B cell (primary cell): ENCODE measurements around the gene TMIGD2. TPM values are rescaled to one million over a fixed set of nuclear protein-coding genes. Genes with fewer than 3 reads are reported as not detected.

Experiments used
- ATAC-seq: fragments of 200-7000 bp; cut with Tn5 transposase; one replicate; pipeline ENCODE4 v1.10.0; 2021; ENCODE audit warnings: low read depth, mild to moderate bottlenecking, moderate number of reproducible peaks, moderate library complexity
- CTCF ChIA-PET: fragments of 350-600 bp; sonication (Branson Sonifier 250); formaldehyde crosslinking; loops from one replicate; lab custom pipeline; 2021; ENCODE audit warnings: antibody characterized with exemption, inconsistent platforms; lab: Charles Lee
- POLR2A ChIA-PET: fragments of 350-600 bp; sonication (Branson Sonifier 250); formaldehyde crosslinking; loops from one replicate; lab custom pipeline; 2021; ENCODE audit warnings: antibody characterized with exemption; lab: Charles Lee
- DNase-seq: peaks from one replicate; pipeline ENCODE4 v3.0.0; 2013
- H2AFZ ChIP-seq: 2 replicates; pipeline ENCODE4 v1.6.1; 2012; ENCODE audit warnings: mild to moderate bottlenecking, low read depth, low read length; ENCODE audit not compliant: insufficient read depth, poor library complexity, severe bottlenecking
- H3K27ac ChIP-seq, 2 donors: 1 replicate in 1 of 2; 2 replicates in 1 of 2; pipeline ENCODE4 v1.5.1; 2012 to 2013; ENCODE audit warnings: low read length in 2 of 2, mild to moderate bottlenecking in 2 of 2, moderate library complexity in 1 of 2
- H3K27me3 ChIP-seq, 4 experiments: fragments of 200-600 bp in 1 of 4; sonication (generic) in 1 of 4; replicated peaks in 1 of 4; 1 replicate in 2 of 4; 2 replicates in 2 of 4; pipeline versions ENCODE4 v1.6.1 to v1.7.0; 2013 to 2016; ENCODE audit warnings: low read length in 3 of 4, mild to moderate bottlenecking in 2 of 4, mixed read lengths in 1 of 4, moderate library complexity in 1 of 4; ENCODE audit not compliant: insufficient read depth in 4 of 4, control insufficient read depth in 3 of 4; ENCODE audit errors: control extremely low read depth in 1 of 4
- H3K36me3 ChIP-seq, 2 experiments: replicated peaks in 1 of 2; 1 replicate in 1 of 2; 2 replicates in 1 of 2; pipeline versions ENCODE4 v1.6.1 to v1.7.1; 2013; ENCODE audit warnings: low read length in 1 of 2; ENCODE audit not compliant: insufficient read depth in 2 of 2, control insufficient read depth in 1 of 2; ENCODE audit errors: control extremely low read depth in 1 of 2, extremely low read depth in 1 of 2
- H3K4me1 ChIP-seq, 2 donors: fragments of 200-600 bp in 1 of 2; sonication (generic) in 1 of 2; 1 replicate in 1 of 2; 2 replicates in 1 of 2; pipeline versions ENCODE4 v1.5.1 to v1.6.1; 2013 to 2017; ENCODE audit warnings: low read length in 2 of 2; ENCODE audit not compliant: control insufficient read depth in 2 of 2, insufficient read depth in 2 of 2
- H3K4me2 ChIP-seq: replicated peaks from 2 replicates; pipeline ENCODE3; 2012; ENCODE audit warnings: mild to moderate bottlenecking, low read depth, low read length; ENCODE audit not compliant: poor library complexity, severe bottlenecking
- H3K4me3 ChIP-seq, 5 experiments: fragments of 200-600 bp in 1 of 5; sonication (generic) in 1 of 5; 1 replicate in 3 of 5; 2 replicates in 2 of 5; pipeline versions ENCODE4 v1.5.1 to v1.7.0; 2011 to 2016; ENCODE audit warnings: low read length in 4 of 5, mild to moderate bottlenecking in 4 of 5, low read depth in 2 of 5, control low read depth in 1 of 5, moderate library complexity in 1 of 5; ENCODE audit not compliant: insufficient read depth in 1 of 5; ENCODE audit errors: control extremely low read depth in 1 of 5, extremely low read depth in 1 of 5
- H3K79me2 ChIP-seq: fragments of 200-600 bp; sonication (generic); one replicate; pipeline ENCODE4 v1.6.0; 2016; ENCODE audit warnings: low read length; ENCODE audit not compliant: control insufficient read depth, insufficient read depth
- H3K9ac ChIP-seq: fragments of 200-600 bp; sonication (generic); 2 replicates; pipeline ENCODE4 v1.6.1; 2017; ENCODE audit warnings: mild to moderate bottlenecking, low read length, moderate library complexity
- H3K9me3 ChIP-seq, 3 donors: one replicate each; pipeline versions ENCODE4 v1.6.1 to v1.7.1; 2013; ENCODE audit warnings: low read length in 2 of 3; ENCODE audit not compliant: control insufficient read depth in 2 of 3, insufficient read depth in 1 of 3; ENCODE audit errors: control extremely low read depth in 1 of 3
- H4K20me1 ChIP-seq: 2 replicates; pipeline ENCODE4 v1.6.0; 2012; ENCODE audit warnings: mild to moderate bottlenecking, low read length; ENCODE audit not compliant: insufficient read depth, control insufficient read depth, poor library complexity, severe bottlenecking
- H3K27ac Mint-ChIP-seq: one replicate; pipeline ENCODE4 v1.8.0; 2021; ENCODE audit warnings: mixed read lengths
- H3K27me3 Mint-ChIP-seq: one replicate; pipeline ENCODE4 v1.8.0; 2021; ENCODE audit warnings: mixed read lengths
- H3K4me1 Mint-ChIP-seq: one replicate; pipeline ENCODE4 v1.8.0; 2021; ENCODE audit warnings: mixed read lengths
- H3K4me3 Mint-ChIP-seq: one replicate; pipeline ENCODE4 v1.8.0; 2021; ENCODE audit warnings: mixed read lengths
- H3K9me3 Mint-ChIP-seq: one replicate; pipeline ENCODE4 v1.8.0; 2022; ENCODE audit warnings: mixed read lengths; ENCODE audit not compliant: insufficient read depth
- CTCF ChIP-seq: fragments of 200-600 bp; IDR thresholded peaks from one replicate; pipeline ENCODE4 v1.8.0; 2022; ENCODE audit warnings: antibody characterized with exemption, mild to moderate bottlenecking
- EZH2 ChIP-seq: IDR thresholded peaks from 2 replicates; pipeline ENCODE4 v1.6.1; 2012; ENCODE audit warnings: borderline replicate concordance, low read depth, mild to moderate bottlenecking, moderate library complexity, low read length; ENCODE audit not compliant: insufficient read depth, poor library complexity, severe bottlenecking
- WGBS: methylation state at CpG from one replicate; pipeline ENCODE4 v1.1.5; 2013; ENCODE audit warnings: missing lambda C conversion rate; ENCODE audit not compliant: insufficient coverage; 5-methylcytosine and 5-hydroxymethylcytosine counted together
- intact Hi-C: fragments of 100-400 bp; cut with micrococcal nuclease; formaldehyde crosslinking; loops from one replicate; pipeline ENCODE4 v1.10.0; 2022
- polyA plus RNA-seq: library from polyadenylated mRNA; depleted of rRNA; stranded (reverse); fragments of >200 nt; gene quantifications from 2 replicates; pipeline ENCODE4 v1.2.3, GENCODE V29; 2012
- total RNA-seq, 2 donors: library from RNA; stranded (reverse); fragments of 120-200 nt in 1 of 2; gene quantifications; 1 replicate in 1 of 2; 2 replicates in 1 of 2; pipeline versions ENCODE4 v1.2.3 to v1.2.4, GENCODE V29; 2013 to 2022

TMIGD2 gene
- total and polyA plus RNA-seq, 2 donors (not counting 1 experiment from before 2014, with no cell fraction given) = 0.24 TPM; not detected in 1

- Histone ChIP-seq H3K4me2 (no peak overlapping the region), H2AFZ (no peak overlapping the region), H3K4me1 (peaks cover 15 to 17% of the 10 kb centered on the region in 2 donors), H3K4me3 (no peak overlapping the region), H3K27me3 (peaks cover 0 to 11% (median 0%) of the 10 kb centered on the region in 4 experiments), H4K20me1 (no peaks in the 10 kb centered on the region), H3K9ac (no peak overlapping the region), H3K36me3 (no peaks in the 10 kb centered on the region), H3K9me3 (peaks cover 0 to 48% (median 1%) of the 10 kb centered on the region in 3 donors), H3K27ac (no peak overlapping the region), H3K79me2 (no peaks in the 10 kb centered on the region)
- Mint-ChIP-seq H3K4me1 (peaks cover 17% of the 10 kb centered on the region), H3K27me3 (no peaks in the 10 kb centered on the region), H3K27ac (no peak overlapping the region), H3K9me3 (peaks cover 4% of the 10 kb centered on the region), H3K4me3 (no peak overlapping the region)
- DNase-seq = no peak
- CTCF ChIA-PET = interaction anchor here (1.2 to 1.7 kb wide), 2 partner anchors 20 to 30 kb away, joined by 3 to 5 read pairs; no protein-coding TSS in a partner anchor
- POLR2A ChIA-PET = interaction anchor here (0.6 kb wide), 1 partner anchor 29 kb away, joined by 3 read pairs; no protein-coding TSS in a partner anchor
- intact Hi-C loops = no loop called here
- no peak for ATAC-seq
- WGBS = 95% methylated on average over 26 of the region's 37 CpGs
- TF ChIP-seq EZH2 (no peak), CTCF (no peak)
These were observed 20.9 kb upstream of the TMIGD2 start for GRCh38 chr19:4322942-4323665.

GRCh38 chr19:4320419-4320818, 18.2 kb upstream of the TMIGD2 start:
- intact Hi-C loops = no loop called here
- no peaks in the 10 kb centered on the region for H4K20me1 ChIP-seq
- CTCF ChIA-PET = interaction anchor here (0.8 to 2.0 kb wide), 2 partner anchors 32 to 205 kb away, joined by 5 to 12 read pairs; no protein-coding TSS in a partner anchor
- no peaks in the 10 kb centered on the region for H3K27me3 ChIP-seq
- POLR2A ChIA-PET = no interaction called here
- H3K9ac ChIP-seq = no peak overlapping the region
- Mint-ChIP-seq H3K27ac (no peak overlapping the region), H3K4me3 (no peak overlapping the region), H3K4me1 (no peaks in the 10 kb centered on the region), H3K27me3 (no peaks in the 10 kb centered on the region), H3K9me3 (peaks cover 4% of the 10 kb centered on the region)
- TF ChIP-seq EZH2 (no peak), CTCF (no peak)
- no peak overlapping the region for H3K4me3 ChIP-seq
- H3K9me3 ChIP-seq = peaks cover 0 to 37% (median 1%) of the 10 kb centered on the region in 3 donors
- no peaks in the 10 kb centered on the region for H3K4me1 ChIP-seq
- H3K36me3 ChIP-seq = no peaks in the 10 kb centered on the region
- H2AFZ ChIP-seq = no peak overlapping the region
- DNase-seq (no peak), ATAC-seq (no peak)
- no peaks in the 10 kb centered on the region for H3K79me2 ChIP-seq
- WGBS = 96% methylated on average over 2 of the region's 2 CpGs
- no peak overlapping the region for H3K4me2 ChIP-seq
- no peak overlapping the region for H3K27ac ChIP-seq
